DMS114 treated with DMSO at 0.1 percent for 48 hours (cell line): ENCODE results near the gene SPINK13.
A peak's percentile ranks its signal among the peaks of the same experiment; 100 is the strongest.
"Not testable (repeated sequence)": the region's sequence is repeated elsewhere in the genome, so short reads cannot be mapped to it uniquely, and the experiment has no call there.

Source experiments
- DNase-seq: peaks from one replicate; lab custom pipeline; 2025; ENCODE audit not compliant: unreplicated experiment; lab: John Stamatoyannopoulos, UW

Gene SPINK13, protein sequence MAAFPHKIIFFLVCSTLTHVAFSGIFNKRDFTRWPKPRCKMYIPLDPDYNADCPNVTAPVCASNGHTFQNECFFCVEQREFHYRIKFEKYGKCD

DNA sequence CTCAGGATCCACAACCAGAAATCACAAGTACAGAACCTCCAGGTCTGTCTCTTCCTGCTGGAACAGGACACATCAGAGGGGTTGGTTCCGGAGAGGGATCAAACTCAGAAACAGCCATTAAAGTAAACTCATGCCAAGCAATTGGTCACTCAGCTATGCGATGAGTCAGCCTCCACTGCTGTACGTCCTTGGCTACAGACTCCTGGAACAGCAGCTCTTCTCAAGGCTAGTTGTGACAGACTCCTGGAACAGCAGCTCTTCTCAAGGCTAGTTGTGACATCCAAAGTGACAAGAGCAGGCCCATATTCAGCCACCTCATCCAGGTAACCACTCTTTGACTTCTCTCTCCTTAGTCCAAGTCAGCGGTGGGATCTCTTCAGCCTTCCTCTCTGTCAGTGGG is at the start of gene SPINK13:
SPINK13 (plus strand) TSS at position 229 of the 400 bp plus-strand sequence. CDS start 1,279 bp downstream, outside the sequence.
- no peak for DNase-seq

GRCh38 chr5:148221508-148221907 is 47.1 kb upstream of the SPINK13 start:
- no peak for DNase-seq

DNA sequence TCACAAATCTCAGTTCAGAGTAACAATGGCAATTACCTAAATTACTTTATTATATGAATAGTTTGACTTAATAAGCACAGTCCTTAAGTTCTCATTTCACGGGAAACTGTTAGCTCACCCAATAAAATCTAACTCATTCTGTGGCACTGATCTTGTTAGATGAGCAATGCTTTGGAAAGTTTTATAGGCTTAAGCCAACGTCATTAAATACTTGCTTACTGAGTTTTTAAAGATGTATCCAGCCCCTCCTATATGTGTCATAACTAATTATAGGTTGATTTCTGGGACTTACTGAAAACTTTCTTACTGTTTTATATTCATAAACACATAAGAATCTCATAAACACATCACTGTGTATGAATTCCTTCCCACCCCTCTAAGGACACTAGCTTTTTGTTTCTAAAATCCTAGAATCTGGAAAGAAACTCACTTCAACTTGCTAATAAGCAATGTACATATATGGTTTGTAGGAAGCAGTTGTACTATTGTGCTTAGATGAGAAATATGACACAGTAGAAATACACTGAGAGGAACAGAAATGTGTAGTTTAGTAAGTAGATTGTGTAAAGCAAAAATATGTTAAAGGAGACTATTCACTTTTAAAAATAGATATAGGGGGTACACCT is 44.4 kb upstream of the SPINK13 start:
- no peak for DNase-seq

DNA sequence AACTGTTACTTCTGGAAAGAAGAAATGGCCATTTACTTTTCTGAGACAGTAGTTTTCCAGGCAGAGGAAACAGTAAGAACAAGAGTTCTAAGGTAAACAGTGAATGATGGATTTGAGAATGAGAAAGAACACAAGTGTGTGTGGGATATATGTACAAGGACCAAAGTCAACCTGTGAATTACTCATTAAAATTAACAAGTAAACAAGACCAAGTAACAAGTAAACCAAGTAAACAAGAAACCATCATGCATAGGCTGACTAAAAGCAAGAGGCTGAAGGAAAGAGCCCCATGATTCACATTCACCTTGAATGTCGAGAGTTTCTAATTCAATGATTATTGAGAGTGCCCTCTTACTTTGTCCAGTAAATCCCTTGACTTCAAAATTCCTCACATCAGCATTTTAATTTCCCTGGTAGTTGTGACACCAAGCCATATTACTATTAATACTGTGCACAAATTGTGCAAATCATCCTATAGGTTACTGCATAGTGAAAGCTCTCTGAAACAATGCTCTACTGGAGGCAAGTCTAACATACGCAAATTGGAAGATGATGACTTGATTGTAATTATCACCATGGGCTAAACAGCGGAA is 40.1 kb upstream of the SPINK13 start:
- no peak for DNase-seq

- DNase-seq, result no peak
Observed at GRCh38 chr5:148229840-148230239, 38.8 kb upstream of the SPINK13 start.

GRCh38 chr5:148230240-148230639 is 38.4 kb upstream of the SPINK13 start:
- no peak for DNase-seq

GRCh38 chr5:148237785-148238417 is 30.7 kb upstream of the SPINK13 start:
- no peak for DNase-seq

GRCh38 chr5:148238418-148238794 is 30.2 kb upstream of the SPINK13 start, which contains the start of gene MARCOL:
Gene MARCOL (plus strand): TSS chr5:148238525. CDS start chr5:148238598, 73 bp downstream.
- no peak for DNase-seq

DNA sequence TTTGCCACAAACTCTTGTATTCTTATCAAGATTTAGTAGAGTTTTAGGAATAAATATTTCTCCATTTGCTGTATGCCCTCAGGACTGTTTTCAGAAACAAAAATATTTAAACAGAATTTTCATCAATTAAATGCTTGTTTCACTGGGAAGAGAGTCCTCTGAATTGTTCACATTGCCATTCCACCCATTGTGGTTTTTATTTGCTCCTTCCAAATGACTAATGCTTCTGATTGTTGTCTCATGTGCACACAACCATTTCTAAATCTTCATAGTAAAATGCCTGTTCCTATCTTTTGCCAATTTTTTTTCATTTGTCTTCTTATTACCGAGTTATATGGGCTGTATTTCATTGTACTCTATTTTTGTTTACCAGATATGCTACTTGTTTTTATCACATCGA is 19.7 kb upstream of the SPINK13 start:
- DNase-seq, result no peak

DNA sequence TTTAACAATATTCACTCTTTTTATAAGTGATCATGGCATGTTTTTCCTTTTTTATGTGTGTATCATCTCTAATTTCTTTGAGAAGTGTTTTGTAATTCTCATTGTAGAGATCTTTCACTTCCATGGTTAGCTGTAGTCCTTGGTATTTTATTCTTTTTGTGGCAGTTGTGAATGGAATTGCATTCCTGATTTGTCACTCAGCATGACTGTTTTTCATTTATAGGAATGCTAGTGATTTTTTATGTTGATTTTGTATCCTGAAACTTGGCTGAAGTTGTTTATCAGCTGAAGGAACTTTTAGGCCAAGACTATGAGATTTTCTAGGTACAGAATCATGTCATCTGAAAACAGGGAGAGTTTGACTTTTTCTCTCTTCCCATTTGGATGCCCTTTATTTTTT is 13.1 kb upstream of the SPINK13 start:
- no peak for DNase-seq

DNA sequence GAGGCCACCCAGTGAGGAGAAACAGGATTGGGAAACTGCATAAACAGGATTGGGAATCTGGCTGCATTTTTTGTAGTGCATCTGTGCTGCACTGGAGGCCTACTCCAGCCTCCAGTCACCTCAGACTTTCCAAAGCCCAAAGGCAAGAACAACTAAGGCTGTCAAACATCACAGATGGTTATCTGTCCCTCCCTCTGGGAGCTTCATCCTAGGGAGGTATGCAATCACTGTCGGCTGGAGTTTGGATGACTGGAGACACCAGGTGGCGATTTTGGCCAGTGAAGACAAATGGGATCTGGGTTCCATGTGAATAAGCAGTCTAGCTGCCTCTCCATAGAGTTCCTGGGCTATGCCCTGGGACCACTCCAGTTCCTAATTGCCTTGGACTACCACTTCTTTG is 9.3 kb upstream of the SPINK13 start:
- no peak for DNase-seq

GRCh38 chr5:148261221-148261620 is 7.4 kb upstream of the SPINK13 start:
- no peak for DNase-seq

DNA sequence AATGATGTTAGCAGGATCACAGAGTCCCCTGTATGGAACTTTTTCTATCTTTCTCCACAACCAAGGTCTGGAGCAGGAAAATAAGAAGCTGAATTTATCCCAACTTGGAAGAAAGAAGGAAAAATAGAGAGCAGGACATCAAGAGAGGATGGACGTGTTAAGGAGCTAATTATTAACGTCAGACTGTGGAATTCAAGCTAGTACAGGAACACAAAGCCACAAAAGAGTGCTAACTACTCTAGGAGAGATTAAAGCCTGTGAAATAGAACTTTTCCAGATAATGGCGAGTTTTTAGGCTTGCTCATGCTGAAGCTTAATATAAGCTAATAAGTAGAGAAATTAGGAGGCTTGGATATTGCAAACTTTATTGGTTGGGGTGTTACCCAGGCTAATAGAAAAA is 632 bp upstream of the SPINK13 start:
- no peak for DNase-seq

GRCh38 chr5:148275129-148275528 is 6.5 kb downstream of the SPINK13 start:
- not testable (repeated sequence) for DNase-seq

- not testable (repeated sequence) for DNase-seq
Observed at GRCh38 chr5:148280893-148281292, 12.3 kb downstream of the SPINK13 start.

DNA sequence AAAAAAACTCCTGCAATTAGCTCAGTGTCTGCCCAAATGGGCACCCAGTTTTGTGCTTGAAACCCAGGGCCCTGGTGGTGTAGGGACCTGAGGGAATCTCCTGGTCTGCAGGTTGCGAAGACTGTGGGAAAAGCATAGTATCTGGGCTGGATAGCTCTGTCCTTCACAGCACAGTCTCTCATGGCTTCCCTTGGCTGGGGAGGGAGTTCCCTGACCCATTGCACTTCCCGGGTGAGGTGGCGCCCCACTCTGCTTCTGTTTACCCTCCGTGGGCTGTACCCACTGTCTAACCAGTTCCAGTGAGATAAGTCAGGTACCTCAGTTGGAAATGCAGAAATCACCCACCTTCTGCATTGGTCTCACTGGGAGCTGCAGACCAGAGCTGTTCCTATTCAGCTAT is 12.7 kb downstream of the SPINK13 start:
- not testable (repeated sequence) for DNase-seq

DNA sequence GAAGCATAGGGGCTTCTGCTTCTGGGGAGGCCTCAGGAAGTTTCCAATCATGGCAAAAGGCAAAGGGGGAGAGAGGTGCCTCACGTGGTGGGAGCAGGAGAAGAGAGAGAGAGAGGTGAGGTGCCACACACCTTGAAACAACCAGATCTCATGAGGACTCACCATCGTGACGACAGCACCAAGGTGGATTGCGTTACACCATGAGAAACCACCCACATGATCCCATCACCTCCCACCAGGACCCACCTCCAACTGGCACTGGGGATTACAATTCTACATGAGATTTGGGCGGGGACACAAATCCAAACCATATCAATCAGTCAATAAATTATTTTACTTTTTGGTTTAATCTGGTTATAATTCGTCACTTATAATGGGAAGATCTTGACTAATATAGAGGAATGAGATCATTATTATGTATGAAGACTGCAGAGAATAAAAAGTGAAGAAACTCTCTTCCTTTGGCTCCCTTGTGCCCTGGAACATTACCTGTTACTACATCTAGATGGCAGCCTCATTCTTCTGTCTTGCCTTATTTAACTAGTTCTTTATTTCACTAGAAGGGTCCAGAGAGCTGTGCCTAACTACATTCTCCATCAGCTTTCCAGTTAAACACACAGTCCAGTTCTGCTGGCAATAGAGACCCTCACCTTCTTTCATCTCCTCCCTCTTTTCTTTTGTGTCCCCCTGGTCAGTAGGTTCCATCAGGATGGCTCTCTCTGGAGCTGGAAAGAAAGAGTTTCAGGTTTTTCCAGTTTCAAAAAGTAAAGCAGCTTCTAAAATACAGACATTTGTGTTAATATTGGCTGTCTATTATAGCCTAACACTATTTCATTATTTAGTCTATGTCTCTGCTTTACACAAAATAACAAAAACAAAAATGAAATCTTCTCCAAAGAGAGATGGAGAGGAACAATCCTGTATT is 21.9 kb downstream of the SPINK13 start:
- DNase-seq, result peak; percentile 36

GRCh38 chr5:148297731-148298130 is 29.1 kb downstream of the SPINK13 start:
- DNase-seq, result no peak

GRCh38 chr5:148306446-148306845 is 37.9 kb downstream of the SPINK13 start:
- no peak for DNase-seq

- DNase-seq, result no peak
Observed at GRCh38 chr5:148309019-148309418, 40.4 kb downstream of the SPINK13 start.

- DNase-seq, result no peak
Observed at GRCh38 chr5:148309746-148310145, 41.2 kb downstream of the SPINK13 start.
